Occipital lobe (tissue), 2 donors: ENCODE data around the gene MEG3. TPM values are rescaled to one million over a fixed set of nuclear protein-coding genes. Genes with fewer than 3 reads are reported as not detected.

ENCODE experiments used
- DNase-seq: peaks from one replicate; lab custom pipeline; 2025; lab: John Stamatoyannopoulos, UW
- total RNA-seq: library from RNA; depleted of rRNA; stranded (reverse); fragments of >200 nt; gene quantifications from one replicate; pipeline ENCODE4 v1.2.3, GENCODE V29; 2014

Gene MEG3
- total RNA-seq, 1 donor from 2014 or later = 92.5 TPM

- no peak for DNase-seq
Measured at GRCh38 chr14:100846309-100846859, 20.5 kb downstream of the MEG3 start.

GRCh38 chr14:100849115-100849781 is 23.3 kb downstream of the MEG3 start:
- DNase-seq = no peak

- no peak for DNase-seq
Measured at GRCh38 chr14:100850841-100851585, 25.1 kb downstream of the MEG3 start.

- DNase-seq = no peak
Measured at GRCh38 chr14:100851586-100851916, 25.6 kb downstream of the MEG3 start.

GRCh38 chr14:100851946-100852620 is 26.2 kb downstream of the MEG3 start:
- no peak for DNase-seq

- no peak for DNase-seq
Measured at GRCh38 chr14:100854435-100854834, 28.5 kb downstream of the MEG3 start.

GRCh38 chr14:100855256-100855930 is 29.5 kb downstream of the MEG3 start:
- no peak for DNase-seq

GRCh38 chr14:100856056-100856950 is 30.4 kb downstream of the MEG3 start:
- DNase-seq = no peak

GRCh38 chr14:100857233-100857922 is 31.5 kb downstream of the MEG3 start:
- DNase-seq = no peak

GRCh38 chr14:100857923-100858837 is 32.3 kb downstream of the MEG3 start:
- DNase-seq = no peak

- no peak for DNase-seq
Measured at GRCh38 chr14:100858838-100859220, 32.9 kb downstream of the MEG3 start.

- DNase-seq = no peak
Measured at GRCh38 chr14:100859781-100860180, 33.9 kb downstream of the MEG3 start.

GRCh38 chr14:100860556-100861187 is 34.8 kb downstream of the MEG3 start:
- no peak for DNase-seq

GRCh38 chr14:100861188-100861936 is 35.4 kb downstream of the MEG3 start:
- DNase-seq = no peak

GRCh38 chr14:100861937-100862247 is 36.0 kb downstream of the MEG3 start:
- DNase-seq = no peak

- no peak for DNase-seq
Measured at GRCh38 chr14:100862277-100862676, 36.4 kb downstream of the MEG3 start.

GRCh38 chr14:100862793-100863192 is 36.9 kb downstream of the MEG3 start:
- DNase-seq = no peak

- DNase-seq = no peak
Measured at GRCh38 chr14:100864206-100864605, 38.3 kb downstream of the MEG3 start.
